Measurements from ENCODE around the gene POMGNT2. TPM values are rescaled to one million over a fixed set of nuclear protein-coding genes. Genes with fewer than 3 reads are reported as not detected.
"Not testable (repeated sequence)": the region's sequence is repeated elsewhere in the genome, so short reads cannot be mapped to it uniquely, and the experiment has no call there.

POMGNT2 gene
- total RNA-seq, 1 donor from 2014 or later, result 2.6 TPM

- CTCF ChIA-PET, result no interaction called here
Measured at GRCh38 chr3:43073116-43073835, 32.6 kb downstream of the POMGNT2 start.

GRCh38 chr3:43072361-43072760 lies 33.5 kb downstream of the POMGNT2 start:
- CTCF ChIA-PET, result no interaction called here
- Mint-ChIP-seq H3K36me3 (ENCODE audit: low read depth) (no peaks in the 10 kb centered on the region), H3K27ac (no peak overlapping the region), H3K4me1 (no peaks in the 10 kb centered on the region), H3K27me3 (peaks cover 2% of the 10 kb centered on the region), H3K4me3 (no peak overlapping the region), H3K9me3 (no peaks in the 10 kb centered on the region)
- no peak for DNase-seq
- no peak for ATAC-seq (ENCODE audit: low read depth)
- no peak for TF ChIP-seq CTCF (IDR thresholded peaks at IDR 0.05)
- POLR2A ChIA-PET, result no interaction called here
- intact Hi-C loops (cut with micrococcal nuclease), result no loop called here

More at GRCh38 chr3:43073116-43073835, 32.6 kb downstream of the POMGNT2 start:
- POLR2A ChIA-PET, result no interaction called here
- no peaks in the 10 kb centered on the region for H3K4me1 Mint-ChIP-seq
- H3K9me3 Mint-ChIP-seq, result no peaks in the 10 kb centered on the region
- no peak for TF ChIP-seq CTCF (IDR thresholded peaks at IDR 0.05)
- H3K36me3 Mint-ChIP-seq (ENCODE audit: low read depth), result peaks cover 1% of the 10 kb centered on the region
- intact Hi-C loops (cut with micrococcal nuclease), result no loop called here
- peaks cover 2% of the 10 kb centered on the region for H3K27me3 Mint-ChIP-seq
- no peak for ATAC-seq (ENCODE audit: low read depth)
- no peak overlapping the region for H3K27ac Mint-ChIP-seq
- no peak overlapping the region for H3K4me3 Mint-ChIP-seq
- no peak for DNase-seq

- no peaks in the 10 kb centered on the region for H3K9me3 Mint-ChIP-seq
- no peaks in the 10 kb centered on the region for H3K36me3 Mint-ChIP-seq (ENCODE audit: low read depth)
- ATAC-seq (ENCODE audit: low read depth), result no peak
- H3K27ac Mint-ChIP-seq, result no peak overlapping the region
- ChIA-PET POLR2A (no interaction called here), CTCF (no interaction called here)
- H3K4me3 Mint-ChIP-seq, result no peak overlapping the region
- TF ChIP-seq CTCF (IDR thresholded peaks at IDR 0.05), result no peak
- intact Hi-C loops (cut with micrococcal nuclease), result no loop called here
- DNase-seq, result no peak
- H3K27me3 Mint-ChIP-seq, result peaks cover 2% of the 10 kb centered on the region
- H3K4me1 Mint-ChIP-seq, result no peaks in the 10 kb centered on the region
Measured at GRCh38 chr3:43071313-43071893, 34.5 kb downstream of the POMGNT2 start.

GRCh38 chr3:43070670-43071069 lies 35.2 kb downstream of the POMGNT2 start:
- H3K9me3 Mint-ChIP-seq; POLR2A ChIA-PET; intact Hi-C loops (cut with micrococcal nuclease); CTCF ChIA-PET; H3K27ac Mint-ChIP-seq; H3K36me3 Mint-ChIP-seq (ENCODE audit: low read depth); H3K4me1 Mint-ChIP-seq; ATAC-seq (ENCODE audit: low read depth); DNase-seq; H3K4me3 Mint-ChIP-seq; H3K27me3 Mint-ChIP-seq: not testable (repeated sequence)

GRCh38 chr3:43063114-43063513 lies 42.8 kb downstream of the POMGNT2 start:
- ChIA-PET CTCF (no interaction called here), POLR2A (no interaction called here)

More at GRCh38 chr3:43063114-43063513, 42.8 kb downstream of the POMGNT2 start:
- no peak overlapping the region for H3K27ac Mint-ChIP-seq
- ATAC-seq (ENCODE audit: low read depth) (no peak), DNase-seq (no peak)
- TF ChIP-seq CTCF (IDR thresholded peaks at IDR 0.05), result no peak
- H3K36me3 Mint-ChIP-seq (ENCODE audit: low read depth), result no peaks in the 10 kb centered on the region
- H3K9me3 Mint-ChIP-seq, result no peaks in the 10 kb centered on the region
- no peaks in the 10 kb centered on the region for H3K27me3 Mint-ChIP-seq
- intact Hi-C loops (cut with micrococcal nuclease), result no loop called here
- no peak overlapping the region for H3K4me3 Mint-ChIP-seq
- no peaks in the 10 kb centered on the region for H3K4me1 Mint-ChIP-seq
